GM21576 (cell line): ENCODE data around the gene NFASC.

Experiments
- ATAC-seq: cut with Tn5 transposase; IDR thresholded peaks from one replicate; pipeline ENCODE4 v1.9.1; 2021; ENCODE audit warnings: mild to moderate bottlenecking, moderate library complexity; ENCODE audit not compliant: unreplicated experiment

NFASC gene

GRCh38 chr1:205002705-205003104 lies 132.0 kb downstream of the NFASC start:
- no peak for ATAC-seq

GRCh38 chr1:205003358-205004131 lies 132.9 kb downstream of the NFASC start:
- ATAC-seq = no peak

GRCh38 chr1:205004351-205004750 lies 133.7 kb downstream of the NFASC start:
- no peak for ATAC-seq

- no peak for ATAC-seq
Observed at GRCh38 chr1:205008896-205009295, 138.2 kb downstream of the NFASC start.

GRCh38 chr1:205009670-205010069 lies 139.0 kb downstream of the NFASC start:
- no peak for ATAC-seq

- no peak for ATAC-seq
Observed at GRCh38 chr1:205012391-205013140, 141.9 kb downstream of the NFASC start.

- ATAC-seq = no peak
Observed at GRCh38 chr1:205013683-205014367, 143.2 kb downstream of the NFASC start.

GRCh38 chr1:205014783-205015182 lies 144.1 kb downstream of the NFASC start:
- no peak for ATAC-seq

GRCh38 chr1:205015241-205015640 lies 144.6 kb downstream of the NFASC start:
- ATAC-seq = no peak

- ATAC-seq = no peak
Observed at GRCh38 chr1:205016075-205016474, 145.4 kb downstream of the NFASC start.

GRCh38 chr1:205016584-205016983 lies 145.9 kb downstream of the NFASC start:
- no peak for ATAC-seq

GRCh38 chr1:205017001-205017400 lies 146.3 kb downstream of the NFASC start:
- no peak for ATAC-seq

- no peak for ATAC-seq
Observed at GRCh38 chr1:205017766-205018165, 147.1 kb downstream of the NFASC start.

- no peak for ATAC-seq
Observed at GRCh38 chr1:205018381-205018780, 147.7 kb downstream of the NFASC start.

- no peak for ATAC-seq
Observed at GRCh38 chr1:205020466-205020865, 149.8 kb downstream of the NFASC start.

- ATAC-seq = no peak
Observed at GRCh38 chr1:205024679-205025078, 154.0 kb downstream of the NFASC start.

- no peak for ATAC-seq
Observed at GRCh38 chr1:205025239-205025638, 154.6 kb downstream of the NFASC start.

GRCh38 chr1:205026181-205026580 lies 155.5 kb downstream of the NFASC start:
- ATAC-seq = no peak

- no peak for ATAC-seq
Observed at GRCh38 chr1:205028390-205028789, 157.7 kb downstream of the NFASC start.

- no peak for ATAC-seq
Observed at GRCh38 chr1:205028924-205029323, 158.3 kb downstream of the NFASC start.

- no peak for ATAC-seq
Observed at GRCh38 chr1:205030241-205030640, 159.6 kb downstream of the NFASC start.

GRCh38 chr1:205030896-205031295 lies 160.2 kb downstream of the NFASC start:
- ATAC-seq = no peak
